Neural cell (in vitro differentiated cells): Measurements from ENCODE around the gene AGPS.

Source experiments
- EZH2 ChIP-seq: fragments of 200-600, 300-800 bp; shearing (Covaris generic), sonication (generic); IDR thresholded peaks from 2 replicates; pipeline ENCODE4 v1.6.1; 2014; ENCODE audit warnings: antibody characterized with exemption, low read length, borderline replicate concordance, mild to moderate bottlenecking; ENCODE audit not compliant: insufficient read depth, poor library complexity, severe bottlenecking
- POLR2AphosphoS5 ChIP-seq: IDR thresholded peaks from 2 replicates; pipeline ENCODE4 v1.6.1; 2012
- RAD21 ChIP-seq: fragments of 450-650 bp; conservative IDR thresholded peaks from 2 replicates; pipeline ENCODE4 v1.6.1; 2014; ENCODE audit warnings: antibody characterized with exemption, mild to moderate bottlenecking, moderate library complexity
- SMC3 ChIP-seq: fragments of 450-650 bp; conservative IDR thresholded peaks from 2 replicates; pipeline ENCODE4 v1.6.1; 2014; ENCODE audit warnings: antibody characterized with exemption, mild to moderate bottlenecking, moderate library complexity; ENCODE audit not compliant: poor library complexity
- TAF1 ChIP-seq: IDR thresholded peaks from 2 replicates; pipeline ENCODE4 v1.6.1; 2012; ENCODE audit warnings: low read depth
- TF ChIP-seq, protein P1 (sequence below): fragments of 450-650 bp; IDR thresholded peaks from 2 replicates; pipeline ENCODE4 v1.5.1; 2014; ENCODE audit warnings: antibody characterized with exemption, mild to moderate bottlenecking, moderate library complexity; ENCODE audit not compliant: poor library complexity, severe bottlenecking
- TF ChIP-seq, protein P2 (sequence below): IDR thresholded peaks from 2 replicates; pipeline ENCODE4 v1.6.1; 2012; ENCODE audit warnings: borderline replicate concordance

DNA sequence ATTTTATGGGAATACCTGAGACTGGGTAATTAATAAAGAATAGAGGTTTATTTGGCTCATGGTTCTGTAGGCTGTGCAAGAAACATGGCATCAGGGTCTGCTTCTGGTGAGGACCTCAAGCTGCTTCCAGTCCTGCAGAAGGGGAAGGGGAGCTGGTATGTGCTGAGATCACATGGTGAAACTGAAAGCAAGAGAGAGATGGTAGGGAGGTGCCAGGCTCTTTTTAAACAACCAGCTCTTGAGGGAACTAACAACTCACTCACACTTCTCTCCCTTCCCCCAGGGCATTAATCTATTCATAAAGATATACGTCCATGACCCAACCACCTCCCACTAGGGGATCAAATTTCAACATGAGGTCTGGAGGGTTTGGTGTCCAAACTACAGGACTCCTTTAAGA, 40.1 kb downstream of the AGPS start:
- TF ChIP-seq, protein P1, sequence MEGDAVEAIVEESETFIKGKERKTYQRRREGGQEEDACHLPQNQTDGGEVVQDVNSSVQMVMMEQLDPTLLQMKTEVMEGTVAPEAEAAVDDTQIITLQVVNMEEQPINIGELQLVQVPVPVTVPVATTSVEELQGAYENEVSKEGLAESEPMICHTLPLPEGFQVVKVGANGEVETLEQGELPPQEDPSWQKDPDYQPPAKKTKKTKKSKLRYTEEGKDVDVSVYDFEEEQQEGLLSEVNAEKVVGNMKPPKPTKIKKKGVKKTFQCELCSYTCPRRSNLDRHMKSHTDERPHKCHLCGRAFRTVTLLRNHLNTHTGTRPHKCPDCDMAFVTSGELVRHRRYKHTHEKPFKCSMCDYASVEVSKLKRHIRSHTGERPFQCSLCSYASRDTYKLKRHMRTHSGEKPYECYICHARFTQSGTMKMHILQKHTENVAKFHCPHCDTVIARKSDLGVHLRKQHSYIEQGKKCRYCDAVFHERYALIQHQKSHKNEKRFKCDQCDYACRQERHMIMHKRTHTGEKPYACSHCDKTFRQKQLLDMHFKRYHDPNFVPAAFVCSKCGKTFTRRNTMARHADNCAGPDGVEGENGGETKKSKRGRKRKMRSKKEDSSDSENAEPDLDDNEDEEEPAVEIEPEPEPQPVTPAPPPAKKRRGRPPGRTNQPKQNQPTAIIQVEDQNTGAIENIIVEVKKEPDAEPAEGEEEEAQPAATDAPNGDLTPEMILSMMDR: no peak
- TF ChIP-seq EZH2 (no peak), TAF1 (no peak), POLR2AphosphoS5 (no peak), SMC3 (no peak), RAD21 (no peak)
- TF ChIP-seq, protein P2, sequence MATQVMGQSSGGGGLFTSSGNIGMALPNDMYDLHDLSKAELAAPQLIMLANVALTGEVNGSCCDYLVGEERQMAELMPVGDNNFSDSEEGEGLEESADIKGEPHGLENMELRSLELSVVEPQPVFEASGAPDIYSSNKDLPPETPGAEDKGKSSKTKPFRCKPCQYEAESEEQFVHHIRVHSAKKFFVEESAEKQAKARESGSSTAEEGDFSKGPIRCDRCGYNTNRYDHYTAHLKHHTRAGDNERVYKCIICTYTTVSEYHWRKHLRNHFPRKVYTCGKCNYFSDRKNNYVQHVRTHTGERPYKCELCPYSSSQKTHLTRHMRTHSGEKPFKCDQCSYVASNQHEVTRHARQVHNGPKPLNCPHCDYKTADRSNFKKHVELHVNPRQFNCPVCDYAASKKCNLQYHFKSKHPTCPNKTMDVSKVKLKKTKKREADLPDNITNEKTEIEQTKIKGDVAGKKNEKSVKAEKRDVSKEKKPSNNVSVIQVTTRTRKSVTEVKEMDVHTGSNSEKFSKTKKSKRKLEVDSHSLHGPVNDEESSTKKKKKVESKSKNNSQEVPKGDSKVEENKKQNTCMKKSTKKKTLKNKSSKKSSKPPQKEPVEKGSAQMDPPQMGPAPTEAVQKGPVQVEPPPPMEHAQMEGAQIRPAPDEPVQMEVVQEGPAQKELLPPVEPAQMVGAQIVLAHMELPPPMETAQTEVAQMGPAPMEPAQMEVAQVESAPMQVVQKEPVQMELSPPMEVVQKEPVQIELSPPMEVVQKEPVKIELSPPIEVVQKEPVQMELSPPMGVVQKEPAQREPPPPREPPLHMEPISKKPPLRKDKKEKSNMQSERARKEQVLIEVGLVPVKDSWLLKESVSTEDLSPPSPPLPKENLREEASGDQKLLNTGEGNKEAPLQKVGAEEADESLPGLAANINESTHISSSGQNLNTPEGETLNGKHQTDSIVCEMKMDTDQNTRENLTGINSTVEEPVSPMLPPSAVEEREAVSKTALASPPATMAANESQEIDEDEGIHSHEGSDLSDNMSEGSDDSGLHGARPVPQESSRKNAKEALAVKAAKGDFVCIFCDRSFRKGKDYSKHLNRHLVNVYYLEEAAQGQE: no peak
